K562 (cell line): ENCODE data around the gene LMO2. TPM values are rescaled to one million over a fixed set of nuclear protein-coding genes. Genes with fewer than 3 reads are reported as not detected.
A peak's percentile ranks its signal among the peaks of the same experiment; 100 is the strongest.

Experiments
- ATAC-seq: fragments of 200-7000 bp; cut with Tn5 transposase; 3 replicates; pipeline ENCODE4 v1.9.1; 2020; ENCODE audit warnings: moderate library complexity
- BruUV-seq: library from RNA; stranded (reverse); fragments of 400-500 nt; replicated peaks from 2 replicates; lab custom pipeline; 2021; lab: Mats Ljungman, UMichigan
- CTCF ChIA-PET: fragments of 300-600 bp; formaldehyde crosslinking; extraction: SDS; loops from one replicate; lab custom pipeline; 2021; ENCODE audit warnings: low intra/inter-chr PET ratio; lab: Yijun Ruan, JAX
- POLR2A ChIA-PET: fragments of 300-600, 350-650 bp; sonication (Branson Sonifier 250); formaldehyde crosslinking; extraction: SDS; loops from one replicate; lab custom pipeline; 2021; ENCODE audit warnings: antibody characterized with exemption, inconsistent platforms; lab: Yijun Ruan, JAX
- DNase-seq, 4 experiments: peaks; one replicate each; pipeline versions ENCODE4 v3.0.0 to v3.0.0-alpha.2; 2011 to 2018; ENCODE audit warnings: low spot score in 3 of 4, mixed read lengths in 3 of 4; ENCODE audit errors: extremely low read depth in 1 of 4
- FAIRE-seq: peaks from 2 replicates; lab custom pipeline; 2011; peaks lifted over from hg19 to GRCh38; lab: Jason Lieb, UNC
- H2AFZ ChIP-seq: 2 replicates; pipeline ENCODE4 v1.6.0; 2011; ENCODE audit warnings: low read depth, low read length, control low read depth, inconsistent platforms
- H3K27ac ChIP-seq: fragments of 200-600 bp; 3 replicates; pipeline ENCODE4 v1.8.0; 2011; ENCODE audit warnings: low read depth, mild to moderate bottlenecking, control low read depth, inconsistent platforms, low read length, moderate library complexity, mixed read lengths; ENCODE audit errors: extremely low read depth
- H3K27me3 ChIP-seq, 2 experiments: fragments of 300-600 bp in 1 of 2; 2 replicates in 1 of 2; 3 replicates in 1 of 2; pipeline versions ENCODE4 v1.6.0 to v1.8.0; 2011; ENCODE audit warnings: inconsistent platforms in 2 of 2, low read length in 2 of 2, mild to moderate bottlenecking in 1 of 2, mixed read lengths in 1 of 2, moderate library complexity in 1 of 2; ENCODE audit not compliant: control insufficient read depth in 2 of 2, insufficient read depth in 2 of 2
- H3K36me3 ChIP-seq: fragments of 300-600 bp; 3 replicates; pipeline ENCODE4 v1.8.0; 2011; ENCODE audit warnings: mild to moderate bottlenecking, low read length, inconsistent platforms; ENCODE audit not compliant: control insufficient read depth, insufficient read depth
- H3K4me1 ChIP-seq, 2 experiments: fragments of 200-600 bp in 1 of 2; replicated peaks in 1 of 2; 2 replicates in 1 of 2; 3 replicates in 1 of 2; pipeline versions ENCODE4 v1.5.1 to v1.8.0; 2011; ENCODE audit warnings: inconsistent platforms in 2 of 2, low read length in 2 of 2, mild to moderate bottlenecking in 1 of 2, mixed read lengths in 1 of 2, moderate library complexity in 1 of 2; ENCODE audit not compliant: control insufficient read depth in 2 of 2, insufficient read depth in 2 of 2
- H3K4me2 ChIP-seq: 2 replicates; pipeline ENCODE4 v1.6.1; 2011; ENCODE audit warnings: low read length, control low read depth, inconsistent platforms, mixed read lengths; ENCODE audit not compliant: insufficient read depth
- H3K4me3 ChIP-seq: fragments of 200-600 bp; sonication (generic), shearing (Covaris generic); 2 replicates; pipeline ENCODE4 v1.5.1; 2016; ENCODE audit warnings: control low read depth, inconsistent platforms
- H3K79me2 ChIP-seq: fragments of 200-600 bp; 3 replicates; pipeline ENCODE4 v1.8.0; 2011; ENCODE audit warnings: low read length, inconsistent platforms; ENCODE audit not compliant: control insufficient read depth, insufficient read depth
- H3K9ac ChIP-seq, 2 experiments: 2 replicates each; pipeline versions ENCODE4 v1.6.0 to v1.6.1; 2011; ENCODE audit warnings: low read depth in 2 of 2, low read length in 2 of 2, control low read depth in 1 of 2, inconsistent platforms in 1 of 2, mild to moderate bottlenecking in 1 of 2, mixed read lengths in 1 of 2; ENCODE audit not compliant: insufficient read depth in 1 of 2
- H3K9me1 ChIP-seq: one replicate; pipeline ENCODE4 v1.6.0; 2011; ENCODE audit warnings: inconsistent platforms, mild to moderate bottlenecking, low read length, moderate library complexity; ENCODE audit not compliant: control insufficient read depth, insufficient read depth
- H3K9me3 ChIP-seq: replicated peaks from 2 replicates; pipeline ENCODE4 v1.5.1; 2011; ENCODE audit warnings: low read depth, low read length, inconsistent platforms; ENCODE audit not compliant: control insufficient read depth, insufficient read depth
- H4K20me1 ChIP-seq: replicated peaks from 2 replicates; pipeline ENCODE4 v1.6.1; 2011; ENCODE audit warnings: low read length, inconsistent platforms, mixed read lengths; ENCODE audit not compliant: control insufficient read depth, insufficient read depth
- DPF2 ChIP-seq: fragments of 450-650 bp; IDR thresholded peaks from 2 replicates; pipeline ENCODE4 v1.6.1; 2016
- EZH2 ChIP-seq: IDR thresholded peaks from 2 replicates; pipeline ENCODE4 v1.6.1; 2012; ENCODE audit warnings: low read depth, mild to moderate bottlenecking, inconsistent platforms, low read length, borderline replicate concordance
- FOSL1 ChIP-seq: fragments of 200-800 bp; sonication (Bioruptor generic); conservative IDR thresholded peaks from 2 replicates; pipeline ENCODE4 v1.6.1; 2016; ENCODE audit warnings: missing genetic modification characterization, missing compliant biosample characterization
- HOXB6 ChIP-seq: fragments of 250-450 bp; sonication (Bioruptor Pico); IDR thresholded peaks from 2 replicates; pipeline ENCODE4 v1.5.1; 2022; ENCODE audit warnings: mild to moderate bottlenecking, borderline replicate concordance
- LARP7 ChIP-seq: fragments of 450-650 bp; IDR thresholded peaks from 2 replicates; pipeline ENCODE4 v1.6.1; 2016
- NONO ChIP-seq, 2 experiments: fragments of 200-400 bp in 1 of 2; fragments of 450-650 bp in 1 of 2; formaldehyde crosslinking in 1 of 2; IDR thresholded peaks; 2 replicates each; pipeline ENCODE4 v1.6.1; 2017; ENCODE audit warnings: low read depth in 2 of 2, mild to moderate bottlenecking in 2 of 2, moderate library complexity in 2 of 2, low read length in 1 of 2
- ZFX ChIP-seq: sonication (generic); formaldehyde crosslinking; IDR thresholded peaks from 2 replicates; pipeline ENCODE4 v1.8.0; 2022; ENCODE audit warnings: mild to moderate bottlenecking, missing genetic modification reagents, moderate library complexity
- ZNF12 ChIP-seq: sonication (generic); formaldehyde crosslinking; IDR thresholded peaks from 2 replicates; pipeline ENCODE4 v1.4.0; 2020; ENCODE audit warnings: mild to moderate bottlenecking, missing genetic modification reagents
- ZSCAN32 ChIP-seq: fragments of 450-650 bp; formaldehyde crosslinking; IDR thresholded peaks from 2 replicates; pipeline ENCODE4 v1.4.0; 2020; ENCODE audit warnings: mild to moderate bottlenecking, moderate library complexity
- WGBS: fragments of 100-300 bp; shearing (Covaris generic); methylation state at CpG from one replicate; pipeline ENCODE4 v1.1.6; 2016; ENCODE audit warnings: low coverage, mixed read lengths; ENCODE audit not compliant: insufficient coverage; ENCODE audit errors: missing lambda C conversion rate; 5-methylcytosine and 5-hydroxymethylcytosine counted together
- in situ Hi-C: fragments of 300-500 bp; cut with MboI; formaldehyde crosslinking; loops from 4 replicates; pipeline ENCODE4 v1.15.0; 2018; ENCODE audit warnings: inconsistent platforms, mixed read lengths
- intact Hi-C: fragments of 100-400 bp; cut with micrococcal nuclease; formaldehyde crosslinking; loops from 2 replicates; pipeline ENCODE4 v1.14.2; 2022
- polyA plus RNA-seq, 8 experiments: library from polyadenylated mRNA; depleted of rRNA in 4 of 8; stranded (reverse) in 5 of 8; unstranded in 3 of 8; fragments of >200 nt; fragmentation: Nextera tagmentation in 2 of 8; fragmentation: Illumina TruSeq in 1 of 8; extraction: Ambion mirVana in 2 of 8; extraction: Trizol in 1 of 8; gene quantifications; 2 replicates each; pipeline versions ENCODE4 v1.2.1 to v1.2.3, GENCODE V29; 2011 to 2014; ENCODE audit warnings: inconsistent platforms in 1 of 8, missing spikeins in 1 of 8
- total RNA-seq, 7 experiments: library from RNA; depleted of rRNA in 6 of 7; stranded (reverse); fragments of >200 nt in 6 of 7; fragmentation: Illumina TruSeq in 2 of 7; extraction: Trizol in 2 of 7; gene quantifications; 2 replicates each; pipeline versions ENCODE4 v1.2.1 to v1.2.3, GENCODE V29; 2011 to 2021; ENCODE audit warnings: low replicate concordance in 1 of 7

LMO2 gene
- total and polyA plus RNA-seq, 9 of the 15 experiments (the other 6 are each of a cell fraction or from before 2014, with no cell fraction given), result 6.9 to 126 (median 91.5) TPM

- FAIRE-seq (no peak), ATAC-seq (no peak), DNase-seq (no peak)
- H2AFZ ChIP-seq, result peak overlapping the region; percentile 60
- CTCF ChIA-PET, result no interaction called here
- no peaks in the 10 kb centered on the region for H3K9me1 ChIP-seq
- no peaks in the 10 kb centered on the region for H3K27me3 ChIP-seq
- in situ Hi-C loops, result no loop called here
- peak overlapping the region; percentile 43; the same call in 1 of the 3 replicates for H3K27ac ChIP-seq
- BruUV-seq, result no TSS peak
- no peaks in the 10 kb centered on the region for H3K9me3 ChIP-seq
- peaks cover 93% of the 10 kb centered on the region for H3K79me2 ChIP-seq
- intact Hi-C loops, result no loop called here
- no peak overlapping the region for H3K4me3 ChIP-seq
- H3K4me1 ChIP-seq, result peaks cover 26 to 37% of the 10 kb centered on the region in 2 experiments
- POLR2A ChIA-PET, result interaction anchor here (0.6 to 2.1 kb wide), 8 partner anchors 8 to 159 kb away, joined by 3 to 9 read pairs (median 5); no protein-coding TSS in a partner anchor
- peak overlapping the region; percentile 67; the same call in 1 of the 2 replicates for H3K4me2 ChIP-seq
- H4K20me1 ChIP-seq, result no peaks in the 10 kb centered on the region
- H3K36me3 ChIP-seq, result peaks cover 11% of the 10 kb centered on the region; the same call in 2 of the 3 replicates
- TF ChIP-seq LARP7 (no peak), NONO (IDR thresholded peaks at IDR 0.05; ENCODE audit: low read depth in 2 of 2, low read length in 1 of 2) (no peak), ZNF12 (CRISPR knock-in tag) (no peak), HOXB6 (CRISPR knock-in tag) (no peak), ZSCAN32 (CRISPR knock-in tag) (no peak), EZH2 (no peak), ZFX (CRISPR knock-in tag) (no peak), DPF2 (no peak), FOSL1 (tag) (no peak)
- H3K9ac ChIP-seq, result peak overlapping the region in 1 of 2 experiments; percentile 16; a peak in 1 of 4 replicates
- 77% methylated on average over 11 of the region's 12 CpGs for WGBS
Observed at GRCh38 chr11:33874910-33875490, 16.9 kb downstream of the LMO2 start.
